GM18499 (cell line): Measurements from ENCODE around the gene CAMK4.

Experiments used
- ATAC-seq: cut with Tn5 transposase; IDR thresholded peaks from one replicate; pipeline ENCODE4 v1.9.1; 2021; ENCODE audit warnings: moderate number of reproducible peaks; ENCODE audit not compliant: insufficient read depth, unreplicated experiment

The CAMK4 gene

DNA sequence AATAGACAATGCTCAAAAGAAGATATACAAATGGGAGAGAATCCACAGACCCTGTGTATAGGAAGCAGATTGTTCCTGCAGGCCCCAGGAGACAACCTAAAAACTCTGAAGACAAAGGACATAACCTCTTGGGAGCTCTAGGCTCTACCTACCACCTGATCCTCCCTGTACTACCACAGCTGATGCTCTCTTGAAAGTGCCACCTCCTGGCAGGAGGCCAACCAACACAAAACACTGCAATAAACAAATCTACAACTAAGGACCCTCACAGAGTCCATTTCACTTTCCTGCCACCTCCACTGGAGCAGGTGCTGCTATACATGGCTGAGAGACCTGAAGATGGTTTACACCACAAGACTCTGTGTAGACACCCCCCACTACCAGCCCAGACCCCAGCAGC, 239.1 kb downstream of the CAMK4 start:
- ATAC-seq = no peak

DNA sequence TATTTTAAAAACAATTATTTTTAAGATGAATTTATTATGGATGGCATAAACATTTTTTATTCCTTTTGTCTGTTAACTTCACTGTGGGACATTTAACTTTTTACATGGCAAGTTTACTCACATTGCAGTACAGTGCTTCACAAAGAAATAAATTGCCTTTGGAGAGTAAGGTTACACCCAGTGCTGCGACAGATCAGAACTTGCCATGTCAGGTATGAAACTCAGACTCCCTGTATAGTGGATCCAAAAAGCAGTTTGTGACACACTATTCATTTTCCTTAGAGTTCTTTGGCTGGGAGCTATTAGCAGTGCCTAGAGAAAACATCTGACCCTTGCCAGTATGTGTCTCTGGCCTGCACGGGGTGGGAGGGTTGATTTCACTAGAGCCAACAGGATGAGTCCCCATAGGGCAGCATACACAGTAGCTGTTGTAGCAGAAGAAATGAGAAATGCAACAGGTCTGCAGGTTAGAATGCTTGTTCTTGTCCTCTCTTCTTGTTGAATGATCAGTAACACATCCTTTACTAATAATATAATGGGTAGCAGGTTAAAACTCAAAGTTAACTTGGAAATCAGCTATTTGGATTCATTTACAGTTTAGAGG, 245.2 kb downstream of the CAMK4 start:
- ATAC-seq = no peak

DNA sequence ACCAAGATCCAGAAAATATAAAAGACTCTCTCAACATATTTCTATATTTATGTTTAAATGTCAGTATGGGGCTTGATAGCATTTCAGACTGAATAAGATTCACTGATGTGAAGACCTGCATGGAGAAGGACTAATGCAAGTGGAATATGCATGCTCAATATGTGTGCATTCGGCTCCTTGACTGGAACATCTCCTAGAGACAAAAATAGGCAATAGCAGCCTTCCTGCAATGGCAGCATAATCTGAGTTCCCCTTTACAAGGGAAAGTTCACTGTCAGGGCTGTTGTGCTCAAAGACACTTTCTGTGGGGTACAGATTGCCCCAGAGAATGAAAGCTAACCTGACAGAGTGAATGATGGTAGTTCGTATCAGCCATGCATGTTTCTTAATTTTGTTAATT, 245.7 kb downstream of the CAMK4 start:
- ATAC-seq = no peak

DNA sequence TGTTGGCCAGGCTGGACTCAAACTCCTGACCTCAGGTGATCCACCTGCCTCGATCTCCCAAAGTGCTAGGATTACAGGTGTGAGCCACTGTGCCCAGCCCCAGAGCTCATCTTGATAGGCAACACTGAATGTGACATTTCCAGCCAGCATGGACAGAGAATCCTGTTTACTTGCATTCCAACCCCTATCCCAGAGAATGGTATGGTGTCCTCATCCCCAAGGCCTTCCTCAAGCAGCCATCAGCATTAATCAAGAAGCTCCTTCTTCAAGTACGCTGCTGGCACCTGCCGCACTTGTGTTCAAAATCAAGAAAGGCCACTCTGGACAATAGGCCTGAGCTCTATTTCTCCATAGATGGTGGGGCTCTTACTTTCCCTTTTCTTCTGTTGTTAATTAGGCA, 247.9 kb downstream of the CAMK4 start:
- ATAC-seq = no peak

DNA sequence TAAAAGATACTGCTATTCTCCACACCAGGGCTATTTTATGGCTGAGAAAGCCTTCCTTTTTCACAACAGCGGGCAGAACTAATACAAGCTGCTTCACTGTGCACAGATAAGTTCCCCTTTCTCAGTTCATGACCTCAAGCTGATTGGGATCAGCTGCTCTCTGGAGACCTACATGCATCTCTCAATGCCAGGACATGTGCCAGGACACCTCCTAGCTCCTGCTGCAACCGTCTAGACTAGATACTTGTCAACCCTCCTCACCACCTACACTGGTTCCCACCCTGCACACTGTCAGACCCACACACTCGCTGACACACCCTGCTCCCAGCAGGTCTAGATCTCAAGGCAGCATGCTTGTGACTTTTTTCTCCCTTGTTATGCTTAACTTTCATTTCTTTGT, 248.4 kb downstream of the CAMK4 start:
- peak; percentile 66 for ATAC-seq

DNA sequence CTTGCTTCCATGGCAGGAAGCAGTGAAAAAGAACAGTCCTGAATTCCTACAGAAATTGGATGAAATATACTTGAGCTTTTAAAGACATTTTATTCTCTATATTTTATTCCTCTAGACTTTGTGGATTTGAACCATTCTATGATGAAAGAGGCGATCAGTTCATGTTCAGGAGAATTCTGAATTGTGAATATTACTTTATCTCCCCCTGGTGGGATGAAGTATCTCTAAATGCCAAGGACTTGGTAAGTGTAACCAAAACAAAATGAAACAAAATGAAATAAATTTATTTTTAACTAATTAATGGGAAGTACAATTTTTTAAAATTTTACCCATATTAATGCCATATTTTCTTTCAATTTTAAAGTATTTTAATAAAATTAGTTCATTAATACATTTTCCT, 254.1 kb downstream of the CAMK4 start:
- ATAC-seq = no peak

DNA sequence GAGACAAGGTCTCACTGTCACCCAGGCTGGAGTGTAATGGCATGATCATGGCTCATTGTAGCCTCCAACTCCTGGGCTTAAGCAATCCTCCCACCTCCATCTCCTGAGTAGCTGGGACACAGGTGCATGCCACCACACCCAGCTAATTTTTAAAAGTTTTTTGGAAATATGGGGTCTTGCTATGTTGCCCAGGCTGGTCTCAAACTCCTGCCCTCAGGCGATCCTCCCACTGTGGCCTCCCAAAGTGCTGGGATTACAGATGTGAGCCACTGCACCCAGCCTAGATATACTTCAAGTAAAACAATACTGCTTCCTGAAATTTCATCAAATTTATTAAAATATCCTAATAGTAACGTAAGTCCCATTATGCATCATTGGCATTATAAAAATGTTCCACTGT, 254.7 kb downstream of the CAMK4 start:
- no peak for ATAC-seq

DNA sequence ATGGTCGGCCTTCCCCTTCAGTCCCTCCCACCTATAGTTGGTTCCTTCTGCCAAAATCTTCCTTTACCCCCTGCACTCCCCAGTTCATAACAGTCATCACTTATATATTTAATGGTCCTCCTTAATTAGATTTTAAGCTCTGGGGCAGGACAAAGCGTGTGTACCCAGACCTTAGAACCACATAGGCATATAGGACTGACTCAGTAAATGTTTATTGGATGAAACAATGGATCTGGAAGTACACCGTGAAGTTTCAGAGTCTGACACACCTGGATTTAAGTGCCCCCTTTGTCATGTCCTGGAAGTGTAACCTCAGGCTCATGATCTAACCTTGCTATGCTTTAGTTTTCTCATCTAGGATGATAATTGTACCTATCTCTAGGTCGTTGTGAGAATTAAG, 256.2 kb downstream of the CAMK4 start:
- ATAC-seq = no peak

DNA sequence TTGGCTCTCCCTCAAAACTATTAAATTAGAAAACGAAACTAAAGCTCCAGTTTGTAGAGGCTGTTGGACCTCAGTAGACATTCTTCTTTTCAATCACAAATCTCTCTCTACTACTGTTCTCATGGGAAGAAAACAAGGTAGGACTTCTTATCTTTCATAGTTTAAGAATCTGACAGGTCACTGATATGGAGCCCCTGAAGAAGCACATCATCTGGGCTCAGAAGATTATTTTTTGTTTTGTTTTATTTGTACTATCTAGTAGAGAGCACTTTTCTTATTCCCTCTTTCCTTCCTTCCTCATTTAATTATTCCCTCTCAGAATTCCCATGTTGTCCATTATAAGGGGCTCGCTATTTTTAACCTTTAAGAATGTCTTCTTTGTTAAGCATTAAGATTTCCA, 261.9 kb downstream of the CAMK4 start:
- no peak for ATAC-seq

DNA sequence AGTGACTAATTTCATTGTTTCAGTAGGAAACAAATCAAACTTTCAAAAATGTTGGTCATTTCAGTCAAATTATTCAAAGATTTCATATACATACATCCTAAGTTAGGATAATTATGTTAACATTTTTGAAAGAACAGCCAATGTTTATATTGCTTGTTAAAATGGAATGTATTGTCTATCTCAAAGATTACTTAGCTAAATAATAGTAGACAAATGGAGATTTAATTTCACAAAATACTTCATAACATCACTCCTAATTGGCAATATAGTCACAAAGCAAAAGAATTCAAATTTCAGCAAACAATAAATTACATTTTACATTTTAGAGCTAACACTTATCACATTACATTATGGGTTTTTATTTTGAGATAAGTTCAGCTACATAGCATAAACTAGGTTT, 262.7 kb downstream of the CAMK4 start:
- ATAC-seq = no peak

DNA sequence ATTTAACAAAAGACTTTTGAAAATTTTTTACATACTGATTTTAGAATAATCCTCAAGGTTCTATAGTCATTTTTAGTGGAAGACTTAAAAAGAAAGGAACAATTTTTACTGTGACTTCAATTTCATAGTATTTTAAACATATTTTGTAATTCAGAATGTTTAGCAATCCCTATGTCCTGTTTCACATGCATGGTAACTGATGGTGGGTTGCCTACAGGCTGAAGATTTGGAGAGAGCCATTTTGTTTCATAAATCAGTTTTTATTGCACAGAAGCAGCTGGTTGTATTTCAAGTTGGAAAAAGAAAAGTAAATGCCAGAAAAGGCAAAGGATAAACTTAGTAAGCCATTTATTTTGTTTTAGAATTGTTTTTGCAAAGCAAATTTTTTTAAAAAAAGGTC, 264.2 kb downstream of the CAMK4 start:
- ATAC-seq = no peak

DNA sequence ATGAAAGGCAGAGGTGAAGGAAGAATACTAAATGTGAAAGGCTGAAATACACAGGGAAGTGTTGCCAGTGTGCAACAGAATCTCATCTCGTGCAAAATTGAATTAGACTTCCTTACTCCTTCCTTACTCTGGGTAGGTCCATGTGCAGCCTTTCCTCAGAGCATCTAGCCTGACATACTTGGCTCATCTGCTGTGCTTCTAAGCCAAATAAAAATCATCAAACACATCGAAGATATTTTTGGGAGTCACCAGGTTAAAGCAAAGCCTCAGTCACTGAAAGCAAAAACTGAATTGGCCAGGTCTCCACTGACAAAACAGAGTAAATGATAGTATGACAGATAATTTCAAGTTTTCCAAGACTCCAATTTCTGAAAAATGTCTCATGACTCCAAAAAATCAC, 268.8 kb downstream of the CAMK4 start:
- ATAC-seq = no peak

DNA sequence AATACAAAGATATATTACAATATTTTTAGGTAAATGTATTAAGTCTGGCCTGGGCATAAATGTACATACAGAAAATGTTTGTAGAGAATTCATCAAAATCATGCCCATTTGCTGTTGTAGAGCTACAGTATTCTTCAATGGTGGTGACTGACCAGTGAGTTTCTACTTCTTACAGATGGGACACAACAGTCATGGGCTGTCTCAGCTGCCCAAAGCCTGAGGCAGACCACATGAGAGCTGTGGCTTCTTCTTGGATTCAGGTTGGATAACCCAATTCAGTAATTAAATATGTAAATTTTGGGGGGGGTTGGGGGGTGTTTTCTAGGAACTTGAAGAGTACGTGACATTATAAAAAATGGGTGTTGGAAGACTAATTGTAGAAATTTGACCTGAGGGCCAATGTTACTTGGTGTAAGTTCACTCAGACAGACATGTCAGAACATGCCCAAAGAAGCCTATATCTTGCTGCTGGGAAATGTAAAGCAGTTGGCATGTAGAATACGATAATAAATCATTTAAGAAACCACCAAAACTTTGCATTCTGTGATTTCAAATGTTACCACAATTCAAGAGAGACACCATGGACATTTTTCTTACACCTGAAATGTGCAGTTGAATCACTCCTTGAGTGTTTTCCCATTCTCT, 270.3 kb downstream of the CAMK4 start:
- ATAC-seq = no peak

DNA sequence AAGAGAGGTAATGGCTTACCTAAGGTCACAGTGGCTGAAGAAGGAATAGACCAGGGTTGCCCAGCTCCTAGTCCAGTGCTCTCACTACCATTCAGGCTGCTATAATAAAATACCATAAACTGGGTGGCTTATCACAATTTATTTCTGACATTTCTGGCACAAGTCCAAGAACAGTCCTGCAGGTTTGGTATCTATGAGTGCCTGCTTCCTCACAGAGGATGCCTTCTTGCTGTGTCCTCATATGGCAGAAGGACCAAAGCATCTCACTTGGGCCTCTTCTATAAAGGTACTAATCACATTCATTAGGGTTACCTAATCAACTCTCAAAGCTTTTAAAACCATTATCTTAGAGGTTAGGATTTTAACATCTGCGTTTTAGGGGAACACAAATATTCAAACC, 271.0 kb downstream of the CAMK4 start:
- no peak for ATAC-seq

DNA sequence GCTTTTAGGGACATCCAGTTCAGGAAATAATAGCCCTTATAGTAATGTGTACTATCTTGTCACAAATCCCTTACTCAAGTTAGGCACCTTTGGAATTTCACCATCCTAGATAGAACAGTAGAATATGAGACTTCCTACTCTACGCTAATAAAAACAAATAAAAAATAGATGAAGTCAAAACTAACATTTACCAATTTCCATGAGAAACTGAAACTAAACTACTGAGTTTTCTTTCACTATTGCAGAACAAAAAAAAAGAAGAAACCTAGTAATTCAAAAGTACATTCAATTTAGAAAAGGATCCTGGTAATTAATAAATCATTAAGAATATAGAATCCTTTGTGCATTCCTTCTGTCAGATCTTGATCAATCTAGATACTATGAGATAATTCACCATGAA, 274.2 kb downstream of the CAMK4 start:
- ATAC-seq = no peak

DNA sequence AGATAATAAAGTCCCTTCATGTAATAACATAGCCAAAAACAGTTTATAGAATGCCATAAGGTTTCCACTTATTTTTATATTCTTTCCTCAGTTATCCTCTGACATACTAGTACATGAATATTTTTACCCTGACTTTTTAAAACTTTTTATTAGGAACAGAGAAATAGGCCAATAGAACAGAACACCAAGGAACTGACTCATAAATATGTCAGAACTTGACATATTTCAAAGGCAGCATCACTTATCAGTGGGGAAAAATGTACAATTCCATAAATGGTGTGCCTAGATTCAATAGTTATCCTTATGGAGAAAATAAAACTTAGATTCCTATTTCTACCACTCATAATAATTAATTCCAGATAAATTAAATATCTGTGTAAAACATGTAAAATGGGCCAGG, 278.8 kb downstream of the CAMK4 start:
- no peak for ATAC-seq

DNA sequence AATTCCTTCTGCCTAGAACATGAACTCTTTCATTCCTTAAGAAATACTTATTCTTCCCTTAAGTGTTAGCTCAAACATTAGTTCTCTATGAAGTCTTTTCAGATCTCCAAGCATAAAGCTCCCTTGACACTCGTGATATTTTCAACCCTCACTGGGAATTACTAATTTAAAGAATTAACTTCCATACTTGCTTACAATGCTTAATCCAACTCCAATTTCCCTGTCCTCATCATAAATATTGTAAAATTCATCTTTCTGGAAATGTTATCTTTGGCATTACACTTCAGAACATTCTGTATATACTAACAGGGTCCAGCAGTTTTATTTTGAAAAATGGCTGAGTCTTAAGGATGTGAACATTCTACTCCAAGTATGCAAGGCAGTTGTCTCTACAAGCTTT, 280.9 kb downstream of the CAMK4 start:
- no peak for ATAC-seq

DNA sequence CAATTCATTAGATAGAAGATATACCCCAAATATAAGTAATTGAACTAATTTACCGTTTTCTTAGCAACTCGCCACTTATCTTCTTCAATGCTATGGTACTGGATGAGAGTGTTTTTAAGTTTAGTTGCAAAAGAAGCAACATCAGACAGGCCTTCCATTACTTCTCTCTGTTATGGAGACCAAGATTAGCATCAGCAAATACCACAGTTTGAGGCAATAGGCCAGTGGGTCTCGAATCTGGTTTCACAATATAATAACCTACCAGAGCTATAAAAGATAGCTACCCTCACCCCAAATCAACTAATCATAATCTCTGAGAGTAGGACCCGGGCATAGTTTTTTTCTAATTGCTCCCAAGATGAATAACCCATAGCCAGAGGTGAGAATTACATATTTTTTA, 283.1 kb downstream of the CAMK4 start:
- no peak for ATAC-seq

DNA sequence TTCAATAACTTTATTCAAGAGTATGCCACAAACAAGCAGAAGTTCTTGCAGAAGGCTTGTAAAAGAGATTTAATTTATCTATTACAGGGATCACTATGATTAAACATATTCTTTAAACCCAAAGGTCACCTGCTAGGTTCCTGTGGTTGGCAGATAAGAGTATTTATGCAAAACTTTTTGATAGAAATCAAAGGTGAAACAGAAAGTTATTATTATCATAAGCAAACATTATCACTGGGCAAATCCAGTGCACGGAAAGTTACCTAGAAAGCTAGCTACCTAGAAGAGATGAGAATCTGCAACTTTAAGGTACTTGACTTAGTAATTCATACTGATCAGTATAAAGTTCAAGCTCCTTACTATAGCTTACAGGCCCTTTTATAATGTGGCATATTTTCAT, 284.9 kb downstream of the CAMK4 start:
- ATAC-seq = no peak

DNA sequence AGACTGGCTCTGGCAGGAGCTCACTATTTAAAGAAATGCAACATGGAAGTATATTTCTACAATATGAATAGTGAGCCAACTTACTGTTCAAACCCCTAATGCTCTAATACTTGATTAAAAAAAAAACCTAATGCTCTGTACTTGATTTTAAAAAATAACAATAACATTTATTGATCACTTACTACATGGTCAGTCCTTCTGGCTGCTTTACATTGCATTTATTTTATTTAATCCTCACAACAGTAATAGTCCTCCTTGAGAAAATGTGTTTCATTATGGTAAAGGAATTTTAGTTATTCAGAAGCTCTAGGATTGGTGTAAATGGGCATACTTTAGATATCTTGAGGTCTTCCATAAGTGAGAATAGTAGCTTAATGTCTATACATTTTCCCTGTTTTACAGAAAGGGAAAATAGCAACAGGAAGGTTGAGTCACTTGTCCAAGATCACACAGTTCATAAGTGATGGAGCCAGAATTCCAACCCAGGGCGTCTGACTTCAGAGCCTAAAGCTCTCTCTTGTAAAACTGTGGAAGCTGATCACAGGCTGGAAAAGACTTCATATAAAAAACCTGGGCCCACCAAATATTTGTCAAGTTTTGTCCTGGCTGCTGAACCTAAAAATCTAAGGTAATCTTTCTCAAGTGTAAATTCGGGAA, 287.1 kb downstream of the CAMK4 start:
- ATAC-seq = no peak

DNA sequence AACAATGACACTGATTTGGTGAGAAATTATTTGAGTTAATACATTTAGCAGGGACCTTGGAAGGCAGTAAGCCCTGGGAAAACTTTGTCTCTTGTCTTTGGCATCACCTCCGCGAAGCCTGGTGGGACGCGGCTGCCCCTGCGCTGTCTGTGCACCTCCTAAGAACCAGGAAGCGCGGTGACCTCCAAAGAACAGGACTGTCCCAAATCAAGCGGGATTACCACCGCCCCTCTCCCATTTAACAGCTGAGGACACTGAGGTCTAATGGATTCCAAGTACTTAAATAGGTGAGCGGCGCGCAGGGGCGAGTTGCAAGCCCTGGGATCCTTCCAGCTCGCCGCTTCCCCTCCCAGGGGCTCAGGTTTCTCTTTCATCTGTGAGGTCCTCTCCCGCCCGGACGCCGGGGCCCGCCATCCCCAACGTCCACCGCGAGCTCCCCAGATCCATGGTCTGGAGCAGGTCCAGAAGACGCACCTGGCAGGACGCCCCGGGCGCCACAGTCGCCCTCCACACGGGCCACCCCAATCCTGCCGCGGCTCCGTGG, 287.7 kb downstream of the CAMK4 start:
- ATAC-seq = no peak
